22Rv1 (cell line): Measurements from ENCODE around the gene AATK.

Experiments used
- ZFX ChIP-seq: fragments of 450-650 bp; IDR thresholded peaks from 2 replicates; pipeline ENCODE4 v1.6.1; 2017; ENCODE audit warnings: antibody characterized with exemption, borderline replicate concordance
- TF ChIP-seq, protein P1 (sequence below): fragments of 450-650 bp; IDR thresholded peaks from 2 replicates; pipeline ENCODE4 v1.5.1; 2017; ENCODE audit warnings: mild to moderate bottlenecking

- TF ChIP-seq ZFX = no peak
- TF ChIP-seq, protein P1, sequence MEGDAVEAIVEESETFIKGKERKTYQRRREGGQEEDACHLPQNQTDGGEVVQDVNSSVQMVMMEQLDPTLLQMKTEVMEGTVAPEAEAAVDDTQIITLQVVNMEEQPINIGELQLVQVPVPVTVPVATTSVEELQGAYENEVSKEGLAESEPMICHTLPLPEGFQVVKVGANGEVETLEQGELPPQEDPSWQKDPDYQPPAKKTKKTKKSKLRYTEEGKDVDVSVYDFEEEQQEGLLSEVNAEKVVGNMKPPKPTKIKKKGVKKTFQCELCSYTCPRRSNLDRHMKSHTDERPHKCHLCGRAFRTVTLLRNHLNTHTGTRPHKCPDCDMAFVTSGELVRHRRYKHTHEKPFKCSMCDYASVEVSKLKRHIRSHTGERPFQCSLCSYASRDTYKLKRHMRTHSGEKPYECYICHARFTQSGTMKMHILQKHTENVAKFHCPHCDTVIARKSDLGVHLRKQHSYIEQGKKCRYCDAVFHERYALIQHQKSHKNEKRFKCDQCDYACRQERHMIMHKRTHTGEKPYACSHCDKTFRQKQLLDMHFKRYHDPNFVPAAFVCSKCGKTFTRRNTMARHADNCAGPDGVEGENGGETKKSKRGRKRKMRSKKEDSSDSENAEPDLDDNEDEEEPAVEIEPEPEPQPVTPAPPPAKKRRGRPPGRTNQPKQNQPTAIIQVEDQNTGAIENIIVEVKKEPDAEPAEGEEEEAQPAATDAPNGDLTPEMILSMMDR = no peak
Measured at GRCh38 chr17:81159611-81160265, 6.3 kb downstream of the AATK start.
